PC-3 (cell line): Measurements from ENCODE around the gene MOB2.

ENCODE experiments used
- EZH2 ChIP-seq: fragments of 300-600 bp; sonication (generic); IDR thresholded peaks from one replicate; pipeline ENCODE4 v1.6.1; 2017; ENCODE audit warnings: antibody characterized with exemption, mild to moderate bottlenecking, low read length; ENCODE audit not compliant: unreplicated experiment
- EZH2phosphoT487 ChIP-seq: fragments of 300-600 bp; sonication (generic); IDR thresholded peaks from 2 replicates; pipeline ENCODE4 v1.6.1; 2018; ENCODE audit warnings: mild to moderate bottlenecking, antibody characterized with exemption, low read length, borderline replicate concordance
- TF ChIP-seq, protein P1 (sequence below): fragments of 300-600 bp; sonication (generic); conservative IDR thresholded peaks from 2 replicates; pipeline ENCODE4 v1.5.1; 2017; ENCODE audit warnings: antibody characterized with exemption, low read depth, mild to moderate bottlenecking, low read length

DNA sequence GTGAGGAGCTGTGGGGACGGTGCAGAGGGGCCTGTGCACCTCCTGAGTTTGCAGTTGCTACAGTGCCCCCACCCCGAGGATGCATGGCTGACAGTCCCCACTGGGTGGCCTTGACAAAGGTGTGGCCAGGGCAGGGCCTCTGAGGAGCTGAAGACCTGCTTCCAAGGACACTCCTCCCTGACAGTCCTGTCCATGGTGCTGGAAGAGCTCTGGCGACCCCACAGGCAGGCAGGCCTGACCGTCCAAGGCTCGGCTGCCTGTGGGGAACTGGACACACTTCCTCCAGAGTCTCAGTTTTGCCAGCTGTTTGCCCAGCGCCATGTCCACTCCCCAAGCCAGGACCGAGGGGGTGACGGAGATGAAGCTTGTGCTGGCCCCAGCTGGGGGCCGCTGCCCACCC is 64.1 kb downstream of the MOB2 start:
- TF ChIP-seq, protein P1, sequence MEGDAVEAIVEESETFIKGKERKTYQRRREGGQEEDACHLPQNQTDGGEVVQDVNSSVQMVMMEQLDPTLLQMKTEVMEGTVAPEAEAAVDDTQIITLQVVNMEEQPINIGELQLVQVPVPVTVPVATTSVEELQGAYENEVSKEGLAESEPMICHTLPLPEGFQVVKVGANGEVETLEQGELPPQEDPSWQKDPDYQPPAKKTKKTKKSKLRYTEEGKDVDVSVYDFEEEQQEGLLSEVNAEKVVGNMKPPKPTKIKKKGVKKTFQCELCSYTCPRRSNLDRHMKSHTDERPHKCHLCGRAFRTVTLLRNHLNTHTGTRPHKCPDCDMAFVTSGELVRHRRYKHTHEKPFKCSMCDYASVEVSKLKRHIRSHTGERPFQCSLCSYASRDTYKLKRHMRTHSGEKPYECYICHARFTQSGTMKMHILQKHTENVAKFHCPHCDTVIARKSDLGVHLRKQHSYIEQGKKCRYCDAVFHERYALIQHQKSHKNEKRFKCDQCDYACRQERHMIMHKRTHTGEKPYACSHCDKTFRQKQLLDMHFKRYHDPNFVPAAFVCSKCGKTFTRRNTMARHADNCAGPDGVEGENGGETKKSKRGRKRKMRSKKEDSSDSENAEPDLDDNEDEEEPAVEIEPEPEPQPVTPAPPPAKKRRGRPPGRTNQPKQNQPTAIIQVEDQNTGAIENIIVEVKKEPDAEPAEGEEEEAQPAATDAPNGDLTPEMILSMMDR = no peak
- TF ChIP-seq EZH2 (no peak), EZH2phosphoT487 (no peak)
